ENCODE measurements around the gene CHMP1B. TPM values are rescaled to one million over a fixed set of nuclear protein-coding genes. Genes with fewer than 3 reads are reported as not detected.

Gene CHMP1B
- polyA plus RNA-seq, 1 donor from 2014 or later = 106 TPM

DNA sequence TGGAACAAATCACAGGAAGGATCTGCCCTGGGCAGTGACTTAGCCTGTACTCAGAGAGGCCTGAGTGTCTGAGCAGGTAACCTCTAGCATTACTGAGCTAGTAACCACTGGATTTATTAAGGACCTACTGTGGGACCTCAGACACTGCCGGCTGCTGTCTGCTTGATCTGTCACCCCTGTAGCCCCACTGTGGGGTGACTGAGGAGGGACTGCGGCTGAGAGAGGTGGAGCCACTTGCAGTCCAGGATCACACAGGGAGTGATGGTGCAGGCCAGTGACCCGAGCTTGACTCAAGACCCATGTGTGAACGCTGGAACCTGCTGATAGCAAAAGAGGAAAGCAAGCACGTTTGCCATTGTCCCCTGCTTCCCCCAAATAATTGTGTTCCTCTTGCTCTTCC, 15.6 kb downstream of the CHMP1B start:
- TF ChIP-seq SMC3 (conservative IDR thresholded peaks at IDR 0.05; ENCODE audit: poor library complexity) (no peak), POLR2AphosphoS5 (IDR thresholded peaks at IDR 0.05) (no peak), TAF1 (IDR thresholded peaks at IDR 0.05; ENCODE audit: low read depth) (no peak)
- TF ChIP-seq, protein P1, sequence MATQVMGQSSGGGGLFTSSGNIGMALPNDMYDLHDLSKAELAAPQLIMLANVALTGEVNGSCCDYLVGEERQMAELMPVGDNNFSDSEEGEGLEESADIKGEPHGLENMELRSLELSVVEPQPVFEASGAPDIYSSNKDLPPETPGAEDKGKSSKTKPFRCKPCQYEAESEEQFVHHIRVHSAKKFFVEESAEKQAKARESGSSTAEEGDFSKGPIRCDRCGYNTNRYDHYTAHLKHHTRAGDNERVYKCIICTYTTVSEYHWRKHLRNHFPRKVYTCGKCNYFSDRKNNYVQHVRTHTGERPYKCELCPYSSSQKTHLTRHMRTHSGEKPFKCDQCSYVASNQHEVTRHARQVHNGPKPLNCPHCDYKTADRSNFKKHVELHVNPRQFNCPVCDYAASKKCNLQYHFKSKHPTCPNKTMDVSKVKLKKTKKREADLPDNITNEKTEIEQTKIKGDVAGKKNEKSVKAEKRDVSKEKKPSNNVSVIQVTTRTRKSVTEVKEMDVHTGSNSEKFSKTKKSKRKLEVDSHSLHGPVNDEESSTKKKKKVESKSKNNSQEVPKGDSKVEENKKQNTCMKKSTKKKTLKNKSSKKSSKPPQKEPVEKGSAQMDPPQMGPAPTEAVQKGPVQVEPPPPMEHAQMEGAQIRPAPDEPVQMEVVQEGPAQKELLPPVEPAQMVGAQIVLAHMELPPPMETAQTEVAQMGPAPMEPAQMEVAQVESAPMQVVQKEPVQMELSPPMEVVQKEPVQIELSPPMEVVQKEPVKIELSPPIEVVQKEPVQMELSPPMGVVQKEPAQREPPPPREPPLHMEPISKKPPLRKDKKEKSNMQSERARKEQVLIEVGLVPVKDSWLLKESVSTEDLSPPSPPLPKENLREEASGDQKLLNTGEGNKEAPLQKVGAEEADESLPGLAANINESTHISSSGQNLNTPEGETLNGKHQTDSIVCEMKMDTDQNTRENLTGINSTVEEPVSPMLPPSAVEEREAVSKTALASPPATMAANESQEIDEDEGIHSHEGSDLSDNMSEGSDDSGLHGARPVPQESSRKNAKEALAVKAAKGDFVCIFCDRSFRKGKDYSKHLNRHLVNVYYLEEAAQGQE (IDR thresholded peaks at IDR 0.05; ENCODE audit: borderline replicate concordance) = no peak
- TF ChIP-seq, protein P2, sequence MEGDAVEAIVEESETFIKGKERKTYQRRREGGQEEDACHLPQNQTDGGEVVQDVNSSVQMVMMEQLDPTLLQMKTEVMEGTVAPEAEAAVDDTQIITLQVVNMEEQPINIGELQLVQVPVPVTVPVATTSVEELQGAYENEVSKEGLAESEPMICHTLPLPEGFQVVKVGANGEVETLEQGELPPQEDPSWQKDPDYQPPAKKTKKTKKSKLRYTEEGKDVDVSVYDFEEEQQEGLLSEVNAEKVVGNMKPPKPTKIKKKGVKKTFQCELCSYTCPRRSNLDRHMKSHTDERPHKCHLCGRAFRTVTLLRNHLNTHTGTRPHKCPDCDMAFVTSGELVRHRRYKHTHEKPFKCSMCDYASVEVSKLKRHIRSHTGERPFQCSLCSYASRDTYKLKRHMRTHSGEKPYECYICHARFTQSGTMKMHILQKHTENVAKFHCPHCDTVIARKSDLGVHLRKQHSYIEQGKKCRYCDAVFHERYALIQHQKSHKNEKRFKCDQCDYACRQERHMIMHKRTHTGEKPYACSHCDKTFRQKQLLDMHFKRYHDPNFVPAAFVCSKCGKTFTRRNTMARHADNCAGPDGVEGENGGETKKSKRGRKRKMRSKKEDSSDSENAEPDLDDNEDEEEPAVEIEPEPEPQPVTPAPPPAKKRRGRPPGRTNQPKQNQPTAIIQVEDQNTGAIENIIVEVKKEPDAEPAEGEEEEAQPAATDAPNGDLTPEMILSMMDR (IDR thresholded peaks at IDR 0.05; ENCODE audit: poor library complexity, severe bottlenecking) = no peak
- Histone ChIP-seq H3K9me3 (ENCODE audit: low read length) (no peaks in the 10 kb centered on the region), H3K9me2 (ENCODE audit: insufficient read depth, low read length) (no peaks in the 10 kb centered on the region), H3K4me2 (ENCODE audit: low read length) (no peak overlapping the region), H3K4me3 (ENCODE audit: low read length) (no peak overlapping the region), H2AFZ (ENCODE audit: low read depth, low read length) (no peak overlapping the region), H3F3A (ENCODE audit: insufficient read depth, low read length, poor library complexity, severe bottlenecking) (no peaks in the 10 kb centered on the region), H3K79me2 (replicated peaks; ENCODE audit: insufficient read depth, low read length) (no peaks in the 10 kb centered on the region), H3K36me3 (ENCODE audit: insufficient read depth, low read length) (no peaks in the 10 kb centered on the region), H3K27ac (ENCODE audit: low read length) (no peak overlapping the region), H4K20me1 (ENCODE audit: insufficient read depth) (no peaks in the 10 kb centered on the region), H3K27me3 (ENCODE audit: insufficient read depth, low read depth, low read length) (no peaks in the 10 kb centered on the region), H3K9ac (ENCODE audit: low read length) (no peak overlapping the region)

DNA sequence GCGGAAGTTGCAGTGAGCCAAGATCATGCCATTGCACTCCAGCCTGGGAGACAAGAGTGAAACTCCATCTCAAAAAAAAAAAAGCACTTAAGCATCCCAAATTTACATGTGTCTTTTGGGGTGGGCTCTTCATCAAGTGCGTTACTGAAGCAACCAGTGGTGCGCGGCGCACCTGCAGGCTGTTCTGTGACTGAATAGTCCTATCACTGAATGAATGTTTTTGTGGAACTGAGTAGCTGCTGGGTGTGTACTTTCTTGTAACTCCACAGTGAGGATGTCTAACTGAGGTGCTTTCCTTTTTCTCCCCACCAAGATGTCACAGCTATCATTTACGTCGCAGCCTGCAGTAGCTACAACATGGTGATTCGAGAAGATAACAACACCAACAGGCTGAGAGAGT, 17.0 kb downstream of the CHMP1B start:
- no peak overlapping the region for H3K4me2 ChIP-seq (ENCODE audit: low read length)
- H3K9me3 ChIP-seq (ENCODE audit: low read length) = no peaks in the 10 kb centered on the region
- no peak overlapping the region for H3K27ac ChIP-seq (ENCODE audit: low read length)
- no peaks in the 10 kb centered on the region for H3K36me3 ChIP-seq (ENCODE audit: insufficient read depth, low read length)
- H3K79me2 ChIP-seq (replicated peaks; ENCODE audit: insufficient read depth, low read length) = no peaks in the 10 kb centered on the region
- TF ChIP-seq TAF1 (IDR thresholded peaks at IDR 0.05; ENCODE audit: low read depth) (no peak), RAD21 (conservative IDR thresholded peaks at IDR 0.05) (no peak), MXI1 (conservative IDR thresholded peaks at IDR 0.05; ENCODE audit: poor library complexity, severe bottlenecking) (no peak), POLR2AphosphoS5 (IDR thresholded peaks at IDR 0.05) (no peak), SMC3 (conservative IDR thresholded peaks at IDR 0.05; ENCODE audit: poor library complexity) (no peak), EZH2 (IDR thresholded peaks at IDR 0.05; ENCODE audit: borderline replicate concordance, insufficient read depth, low read length, poor library complexity, severe bottlenecking) (no peak), EP300 (conservative IDR thresholded peaks at IDR 0.05; ENCODE audit: poor library complexity, severe bottlenecking) (no peak)
- TF ChIP-seq, protein P1 (IDR thresholded peaks at IDR 0.05; ENCODE audit: borderline replicate concordance) = no peak
- TF ChIP-seq, protein P2 (IDR thresholded peaks at IDR 0.05; ENCODE audit: poor library complexity, severe bottlenecking) = no peak
- H3K9ac ChIP-seq (ENCODE audit: low read length) = no peak overlapping the region
- no peaks in the 10 kb centered on the region for H3K27me3 ChIP-seq (ENCODE audit: insufficient read depth, low read depth, low read length)
- no peaks in the 10 kb centered on the region for H4K20me1 ChIP-seq (ENCODE audit: insufficient read depth)
- H2AFZ ChIP-seq (ENCODE audit: low read depth, low read length) = no peak overlapping the region
- no peaks in the 10 kb centered on the region for H3F3A ChIP-seq (ENCODE audit: insufficient read depth, low read length, poor library complexity, severe bottlenecking)
- H3K9me2 ChIP-seq (ENCODE audit: insufficient read depth, low read length) = no peaks in the 10 kb centered on the region
- H3K4me3 ChIP-seq (ENCODE audit: low read length) = no peak overlapping the region
